ENCODE data around the gene RIPK4.

The RIPK4 gene

GRCh38 chr21:41766883-41767605, at the start of gene RIPK4:
Gene RIPK4, minus strand, starts transcription at chr21:41767052. Its CDS starts 11 bp downstream, at chr21:41767041.
- DNase-seq (ENCODE audit: low read depth) = no peak

GRCh38 chr21:41815652-41816582, 49.1 kb upstream of the RIPK4 start:
- no peak for DNase-seq (ENCODE audit: low read depth)

GRCh38 chr21:41813226-41813625, 46.4 kb upstream of the RIPK4 start:
- no peak for DNase-seq (ENCODE audit: low read depth)

GRCh38 chr21:41812679-41813078, 45.8 kb upstream of the RIPK4 start:
- DNase-seq (ENCODE audit: low read depth) = no peak

GRCh38 chr21:41810597-41810932, 43.7 kb upstream of the RIPK4 start:
- no peak for DNase-seq (ENCODE audit: low read depth)

- no peak for DNase-seq (ENCODE audit: low read depth)
Observed at GRCh38 chr21:41809891-41810596, 43.2 kb upstream of the RIPK4 start.

- DNase-seq (ENCODE audit: low read depth) = no peak
Observed at GRCh38 chr21:41808846-41809245, 42.0 kb upstream of the RIPK4 start.

- no peak for DNase-seq (ENCODE audit: low read depth)
Observed at GRCh38 chr21:41808094-41808493, 41.2 kb upstream of the RIPK4 start.

- no peak for DNase-seq (ENCODE audit: low read depth)
Observed at GRCh38 chr21:41806773-41807172, 39.9 kb upstream of the RIPK4 start.

- DNase-seq (ENCODE audit: low read depth) = no peak
Observed at GRCh38 chr21:41805643-41806042, 38.8 kb upstream of the RIPK4 start.

- DNase-seq (ENCODE audit: low read depth) = no peak
Observed at GRCh38 chr21:41805038-41805437, 38.2 kb upstream of the RIPK4 start.

GRCh38 chr21:41804381-41804780, 37.5 kb upstream of the RIPK4 start:
- no peak for DNase-seq (ENCODE audit: low read depth)

GRCh38 chr21:41803316-41803715, 36.5 kb upstream of the RIPK4 start:
- no peak for DNase-seq (ENCODE audit: low read depth)

- peak; percentile 55 for DNase-seq (ENCODE audit: low read depth)
Observed at GRCh38 chr21:41802684-41803083, 35.8 kb upstream of the RIPK4 start.

GRCh38 chr21:41802198-41802584, 35.3 kb upstream of the RIPK4 start:
- no peak for DNase-seq (ENCODE audit: low read depth)

GRCh38 chr21:41801321-41802197, 34.7 kb upstream of the RIPK4 start:
- DNase-seq (ENCODE audit: low read depth) = no peak

GRCh38 chr21:41800425-41801320, 33.8 kb upstream of the RIPK4 start:
- no peak for DNase-seq (ENCODE audit: low read depth)

GRCh38 chr21:41799763-41800162, 32.9 kb upstream of the RIPK4 start:
- DNase-seq (ENCODE audit: low read depth) = no peak

- DNase-seq (ENCODE audit: low read depth) = no peak
Observed at GRCh38 chr21:41798326-41798725, 31.5 kb upstream of the RIPK4 start.

GRCh38 chr21:41796476-41797080, 29.7 kb upstream of the RIPK4 start:
- DNase-seq (ENCODE audit: low read depth) = no peak
